RWPE1 (cell line): Measurements from ENCODE around the gene CCR6.

Experiments used
- CTCF ChIA-PET: fragments of 350-600 bp; sonication (Branson Sonifier 250); formaldehyde crosslinking; extraction: SDS; loops from one replicate; lab custom pipeline; 2021; lab: Yijun Ruan, JAX
- POLR2A ChIA-PET: fragments of 400-600 bp; formaldehyde crosslinking; extraction: SDS; loops from one replicate; lab custom pipeline; 2020; ENCODE audit warnings: antibody characterized with exemption; ENCODE audit not compliant: low non-redundant PET; lab: Yijun Ruan, JAX
- DNase-seq: peaks from one replicate; pipeline ENCODE4 v3.0.0; 2012; ENCODE audit warnings: low spot score
- H3K27ac ChIP-seq: fragments of 450-650 bp; 2 replicates; pipeline ENCODE4 v1.5.1; 2017
- CTCF ChIP-seq: fragments of 450-650 bp; conservative IDR thresholded peaks from 2 replicates; pipeline ENCODE4 v1.5.1; 2017; ENCODE audit warnings: low read depth, mild to moderate bottlenecking

The CCR6 gene

GRCh38 chr6:167112421-167112820 is 10.5 kb upstream of the CCR6 start:
- TF ChIP-seq CTCF: no peak
- POLR2A ChIA-PET: no interaction called here
- no peak for DNase-seq
- CTCF ChIA-PET: no interaction called here
- H3K27ac ChIP-seq: no peak overlapping the region

GRCh38 chr6:167113047-167113754 is 9.7 kb upstream of the CCR6 start:
- CTCF ChIA-PET: no interaction called here
- no peak overlapping the region for H3K27ac ChIP-seq
- no peak for TF ChIP-seq CTCF
- POLR2A ChIA-PET: no interaction called here
- DNase-seq: no peak

GRCh38 chr6:167113935-167114910 is 8.7 kb upstream of the CCR6 start:
- CTCF ChIA-PET: no interaction called here
- POLR2A ChIA-PET: no interaction called here
- TF ChIP-seq CTCF: no peak
- no peak for DNase-seq
- H3K27ac ChIP-seq: no peak overlapping the region

- ChIA-PET POLR2A (no interaction called here), CTCF (no interaction called here)
- no peak for TF ChIP-seq CTCF
- H3K27ac ChIP-seq: no peak overlapping the region
- no peak for DNase-seq
Measured at GRCh38 chr6:167115054-167115453, 7.8 kb upstream of the CCR6 start.

GRCh38 chr6:167116109-167116837 is 6.6 kb upstream of the CCR6 start:
- no peak for DNase-seq
- ChIA-PET CTCF (no interaction called here), POLR2A (no interaction called here)
- TF ChIP-seq CTCF: no peak
- H3K27ac ChIP-seq: no peak overlapping the region

GRCh38 chr6:167116838-167117228 is 6.1 kb upstream of the CCR6 start:
- CTCF ChIA-PET: no interaction called here
- no peak for DNase-seq
- POLR2A ChIA-PET: no interaction called here

More at GRCh38 chr6:167116838-167117228, 6.1 kb upstream of the CCR6 start:
- no peak overlapping the region for H3K27ac ChIP-seq
- no peak for TF ChIP-seq CTCF
